Activated CD4-positive, alpha-beta T cell treated with anti-CD3 and anti-CD28 coated beads, Interleukin-2, amount 10 ng/mL, durations not matched to agents 24 days and 14 days (primary cell): ENCODE data around the gene GRK1. TPM values are rescaled to one million over a fixed set of nuclear protein-coding genes. Genes with fewer than 3 reads are reported as not detected.
A peak's percentile ranks its signal among the peaks of the same experiment; 100 is the strongest.
"Not testable (repeated sequence)": the region's sequence is repeated elsewhere in the genome, so short reads cannot be mapped to it uniquely, and the experiment has no call there.

ENCODE experiments used
- DNase-seq: peaks from one replicate; pipeline ENCODE4 v3.0.0; 2022
- H3K27ac Mint-ChIP-seq: one replicate; pipeline ENCODE4 v1.8.0; 2022; ENCODE audit warnings: mild to moderate bottlenecking, mixed read lengths
- H3K27me3 Mint-ChIP-seq: one replicate; pipeline ENCODE4 v1.8.0; 2022; ENCODE audit warnings: mixed read lengths
- H3K36me3 Mint-ChIP-seq: one replicate; pipeline ENCODE4 v1.8.0; 2022; ENCODE audit warnings: low read depth, mild to moderate bottlenecking, mixed read lengths
- H3K4me1 Mint-ChIP-seq: one replicate; pipeline ENCODE4 v1.8.0; 2021; ENCODE audit warnings: mixed read lengths
- H3K4me3 Mint-ChIP-seq: one replicate; pipeline ENCODE4 v1.8.0; 2022; ENCODE audit warnings: mild to moderate bottlenecking, moderate library complexity, mixed read lengths
- H3K9me3 Mint-ChIP-seq: one replicate; pipeline ENCODE4 v1.8.0; 2021; ENCODE audit warnings: mixed read lengths
- intact Hi-C: fragments of 100-400 bp; cut with micrococcal nuclease; formaldehyde crosslinking; loops from one replicate; pipeline ENCODE4 v1.15.1; 2023
- total RNA-seq: library from RNA; stranded (reverse); gene quantifications from 2 replicates; pipeline ENCODE4 v1.2.3, GENCODE V29; 2022

Gene GRK1
- total RNA-seq: 0.07 and 0.17 TPM in 2 replicates

DNA sequence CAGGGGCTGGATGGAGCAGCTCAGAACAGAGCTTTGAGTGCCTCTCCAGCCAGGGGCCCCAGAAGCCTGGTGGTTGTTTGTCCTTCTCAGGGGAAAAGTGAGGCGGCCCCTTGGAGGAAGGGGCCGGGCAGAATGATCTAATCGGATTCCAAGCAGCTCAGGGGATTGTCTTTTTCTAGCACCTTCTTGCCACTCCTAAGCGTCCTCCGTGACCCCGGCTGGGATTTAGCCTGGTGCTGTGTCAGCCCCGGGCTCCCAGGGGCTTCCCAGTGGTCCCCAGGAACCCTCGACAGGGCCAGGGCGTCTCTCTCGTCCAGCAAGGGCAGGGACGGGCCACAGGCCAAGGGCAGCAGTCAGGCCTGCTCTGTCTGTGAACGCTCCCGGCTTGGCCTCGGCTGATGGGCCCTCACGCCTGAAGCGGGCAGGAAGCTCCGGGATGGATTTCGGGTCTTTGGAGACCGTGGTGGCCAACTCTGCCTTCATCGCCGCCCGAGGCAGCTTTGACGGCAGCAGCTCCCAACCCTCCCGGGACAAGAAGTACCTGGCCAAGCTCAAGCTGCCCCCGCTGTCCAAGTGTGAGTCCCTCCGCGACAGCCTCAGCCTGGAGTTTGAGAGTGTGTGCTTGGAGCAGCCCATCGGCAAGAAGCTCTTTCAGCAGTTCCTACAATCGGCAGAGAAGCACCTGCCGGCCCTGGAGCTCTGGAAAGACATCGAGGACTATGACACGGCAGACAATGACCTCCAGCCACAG lies at the start of gene GRK1:
GRK1 (plus strand) TSS at position 269 of the 751 bp plus-strand sequence; CDS start at position 437, 168 bp downstream.
- no peak within 1 kb of the TSS for H3K27ac Mint-ChIP-seq
- H3K27me3 Mint-ChIP-seq: peaks cover 1% of the 10 kb centered on the region
- H3K4me3 Mint-ChIP-seq: no peak within 1 kb of the TSS
- intact Hi-C loops: no loop called here
- peaks cover under 1% of the 10 kb centered on the region for H3K4me1 Mint-ChIP-seq
- DNase-seq: no peak
- H3K9me3 Mint-ChIP-seq: peaks cover 3% of the 10 kb centered on the region
- H3K36me3 Mint-ChIP-seq: no peaks in the 10 kb centered on the region

DNA sequence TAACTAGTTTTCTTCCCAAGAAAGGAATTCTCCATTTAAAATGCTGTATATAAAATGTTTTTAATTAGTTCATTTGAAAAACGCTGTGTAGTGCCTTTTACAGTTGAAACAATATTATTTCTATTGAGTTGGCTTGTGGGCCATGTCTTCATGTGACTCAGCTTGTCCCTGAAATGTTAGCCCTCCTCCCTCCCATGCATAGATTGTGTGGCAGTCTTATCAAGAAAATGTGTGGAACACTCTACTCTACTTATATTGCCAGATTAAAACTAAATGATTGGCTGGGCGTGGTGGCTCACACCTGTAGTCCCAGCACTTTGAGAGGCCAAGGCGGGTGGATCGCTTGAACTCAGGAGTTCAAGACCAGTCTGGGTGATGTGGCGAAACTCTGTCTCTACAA lies 49.1 kb upstream of the GRK1 start:
- Mint-ChIP-seq H3K4me1 (no peaks in the 10 kb centered on the region), H3K27ac (no peak overlapping the region), H3K4me3 (no peak overlapping the region), H3K27me3 (no peaks in the 10 kb centered on the region), H3K36me3 (peaks cover 20% of the 10 kb centered on the region), H3K9me3 (no peaks in the 10 kb centered on the region)
- intact Hi-C loops: no loop called here
- DNase-seq: no peak

- Mint-ChIP-seq H3K27me3 (no peaks in the 10 kb centered on the region), H3K9me3 (no peaks in the 10 kb centered on the region), H3K4me3 (no peak overlapping the region), H3K27ac (no peak overlapping the region), H3K4me1 (no peaks in the 10 kb centered on the region), H3K36me3 (peaks cover 22% of the 10 kb centered on the region)
- no peak for DNase-seq
- intact Hi-C loops: no loop called here
These were observed 48.6 kb upstream of the GRK1 start for GRCh38 chr13:113618455-113618854.

- no peaks in the 10 kb centered on the region for H3K4me1 Mint-ChIP-seq
- no peak overlapping the region for H3K27ac Mint-ChIP-seq
- no peak overlapping the region for H3K4me3 Mint-ChIP-seq
- no peaks in the 10 kb centered on the region for H3K9me3 Mint-ChIP-seq
- intact Hi-C loops: no loop called here
- H3K36me3 Mint-ChIP-seq: peaks cover 33% of the 10 kb centered on the region
- DNase-seq: no peak
- H3K27me3 Mint-ChIP-seq: no peaks in the 10 kb centered on the region
These were observed 46.8 kb upstream of the GRK1 start for GRCh38 chr13:113620036-113620796.

DNA sequence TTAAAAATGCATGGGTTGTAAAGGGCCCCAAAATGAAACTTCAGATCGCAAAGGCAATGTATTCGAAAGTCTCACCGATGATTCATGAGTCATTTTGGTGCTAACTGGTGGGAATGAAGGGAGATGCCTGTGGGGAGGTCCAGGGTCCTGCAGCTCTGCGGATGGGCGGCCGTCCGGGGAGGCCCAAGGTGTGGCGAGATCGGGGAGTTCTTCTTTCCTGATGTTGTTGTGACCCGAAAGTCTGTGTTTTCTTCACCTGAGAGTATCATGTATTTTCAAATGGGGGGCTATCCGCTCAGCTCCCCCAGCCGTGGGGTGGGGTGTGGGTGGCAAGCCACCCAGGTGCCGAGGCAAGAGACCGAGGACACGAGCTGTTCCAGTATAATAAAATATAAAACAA lies 46.0 kb upstream of the GRK1 start:
- peaks cover 39% of the 10 kb centered on the region for H3K36me3 Mint-ChIP-seq
- intact Hi-C loops: no loop called here

GRCh38 chr13:113621498-113621897 lies 45.5 kb upstream of the GRK1 start:
- H3K4me3 Mint-ChIP-seq, intact Hi-C loops, H3K9me3 Mint-ChIP-seq, H3K4me1 Mint-ChIP-seq, DNase-seq, H3K27me3 Mint-ChIP-seq: not testable (repeated sequence)
- Mint-ChIP-seq H3K27ac (peak overlapping the region; percentile 6), H3K36me3 (peaks cover 41% of the 10 kb centered on the region)

More for the DNA sequence above, 46.0 kb upstream of the GRK1 start:
- Mint-ChIP-seq H3K9me3 (no peaks in the 10 kb centered on the region), H3K4me3 (no peak overlapping the region), H3K27ac (peak overlapping the region; percentile 29), H3K4me1 (no peaks in the 10 kb centered on the region), H3K27me3 (no peaks in the 10 kb centered on the region)
- no peak for DNase-seq

DNA sequence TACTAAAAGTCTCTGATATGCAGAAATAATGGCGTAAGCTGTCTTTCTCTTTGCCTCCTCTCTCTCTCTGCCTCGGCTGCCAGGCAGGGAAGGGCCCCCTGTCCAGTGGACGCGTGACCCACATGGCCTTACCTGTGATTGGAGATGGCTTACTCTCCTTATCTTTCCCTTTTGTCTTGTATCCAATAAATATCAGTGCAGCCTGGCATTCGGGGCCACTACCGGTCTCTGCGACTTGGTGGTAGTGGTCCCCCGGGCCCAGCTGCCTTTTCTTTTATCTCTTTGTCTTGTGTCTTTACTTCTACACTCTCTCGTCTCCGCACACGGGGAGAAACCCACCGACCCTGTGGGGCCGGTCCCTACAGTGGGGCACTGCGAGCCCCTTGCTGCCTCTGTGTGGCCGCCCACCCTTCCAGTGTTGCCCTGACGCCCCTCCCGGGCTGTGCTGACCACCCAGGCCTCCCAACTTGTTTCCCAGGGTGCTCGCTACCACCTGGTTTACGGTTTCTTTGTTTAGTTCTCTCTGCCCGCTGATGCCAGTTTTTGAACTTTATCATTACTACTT lies 45.0 kb upstream of the GRK1 start:
- H3K36me3 Mint-ChIP-seq: peaks cover 45% of the 10 kb centered on the region
- H3K27ac Mint-ChIP-seq, H3K27me3 Mint-ChIP-seq, H3K4me1 Mint-ChIP-seq, H3K9me3 Mint-ChIP-seq, intact Hi-C loops, H3K4me3 Mint-ChIP-seq, DNase-seq: not testable (repeated sequence)

DNA sequence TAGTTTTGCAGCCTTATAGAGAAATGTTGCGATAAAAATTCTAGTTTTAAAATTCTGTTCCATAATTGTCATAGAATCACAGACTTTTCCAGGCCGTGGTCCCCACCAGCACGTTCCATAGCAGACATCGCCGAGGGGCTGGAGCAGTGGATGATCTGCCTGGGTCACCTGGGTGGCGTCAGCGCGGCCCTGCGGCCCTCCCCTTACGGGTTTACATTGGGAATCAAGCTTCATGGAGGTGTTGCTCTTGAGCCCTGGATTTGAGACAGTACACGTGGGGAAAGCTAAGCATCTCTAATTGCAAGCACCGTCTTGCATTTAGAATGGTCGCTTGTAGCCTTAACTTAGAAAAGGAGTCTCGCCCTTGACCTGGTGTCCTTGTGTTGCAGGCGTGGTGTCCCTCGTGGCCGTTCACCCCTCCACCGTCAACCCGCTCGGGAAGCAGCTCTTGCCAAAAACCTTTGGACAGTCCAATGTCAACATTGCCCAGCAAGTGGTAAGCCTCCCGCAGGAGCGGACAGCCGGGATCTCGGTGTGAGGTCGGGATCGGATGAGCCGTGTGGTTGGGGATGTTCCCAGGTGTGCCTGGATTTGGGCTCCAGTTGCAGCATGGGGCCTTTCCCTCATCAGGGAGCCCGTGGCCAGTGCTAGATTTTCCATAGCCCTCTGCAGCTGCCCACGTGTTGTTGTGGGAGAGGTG lies 44.1 kb upstream of the GRK1 start:
- intact Hi-C loops: no loop called here
- no peaks in the 10 kb centered on the region for H3K27me3 Mint-ChIP-seq

GRCh38 chr13:113623491-113624234 lies 43.4 kb upstream of the GRK1 start:
- Mint-ChIP-seq H3K4me3 (no peak overlapping the region), H3K27ac (no peak overlapping the region), H3K4me1 (no peaks in the 10 kb centered on the region), H3K36me3 (peaks cover 47% of the 10 kb centered on the region), H3K9me3 (no peaks in the 10 kb centered on the region), H3K27me3 (no peaks in the 10 kb centered on the region)
- no peak for DNase-seq
- intact Hi-C loops: no loop called here

More for the DNA sequence above, 44.1 kb upstream of the GRK1 start:
- H3K4me1 Mint-ChIP-seq: no peaks in the 10 kb centered on the region
- no peak for DNase-seq
- no peak overlapping the region for H3K27ac Mint-ChIP-seq
- H3K9me3 Mint-ChIP-seq: no peaks in the 10 kb centered on the region
- H3K4me3 Mint-ChIP-seq: no peak overlapping the region
- peaks cover 47% of the 10 kb centered on the region for H3K36me3 Mint-ChIP-seq

DNA sequence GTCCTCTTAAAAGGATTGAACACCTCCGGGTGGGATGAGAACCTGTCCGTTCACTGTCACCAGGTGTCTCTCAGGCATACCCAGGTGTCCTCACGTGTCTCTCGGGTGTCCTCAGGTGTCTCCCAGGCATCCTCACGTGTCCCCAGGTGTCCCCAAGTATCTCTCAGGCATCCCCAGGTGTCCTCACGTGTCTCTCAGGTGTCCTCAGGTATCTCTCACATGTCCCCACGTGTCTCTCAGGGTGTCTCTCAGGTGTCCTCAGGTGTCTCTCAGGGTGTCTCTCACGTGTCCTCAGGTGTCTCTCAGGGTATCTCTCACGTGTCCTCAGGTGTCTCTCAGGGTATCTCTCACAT lies 42.8 kb upstream of the GRK1 start:
- peaks cover 45% of the 10 kb centered on the region for H3K36me3 Mint-ChIP-seq
- no peaks in the 10 kb centered on the region for H3K27me3 Mint-ChIP-seq
- no peak for DNase-seq
- H3K9me3 Mint-ChIP-seq: no peaks in the 10 kb centered on the region
- H3K4me3 Mint-ChIP-seq: no peak overlapping the region
- intact Hi-C loops: no loop called here
- H3K27ac Mint-ChIP-seq: no peak overlapping the region
- no peaks in the 10 kb centered on the region for H3K4me1 Mint-ChIP-seq

DNA sequence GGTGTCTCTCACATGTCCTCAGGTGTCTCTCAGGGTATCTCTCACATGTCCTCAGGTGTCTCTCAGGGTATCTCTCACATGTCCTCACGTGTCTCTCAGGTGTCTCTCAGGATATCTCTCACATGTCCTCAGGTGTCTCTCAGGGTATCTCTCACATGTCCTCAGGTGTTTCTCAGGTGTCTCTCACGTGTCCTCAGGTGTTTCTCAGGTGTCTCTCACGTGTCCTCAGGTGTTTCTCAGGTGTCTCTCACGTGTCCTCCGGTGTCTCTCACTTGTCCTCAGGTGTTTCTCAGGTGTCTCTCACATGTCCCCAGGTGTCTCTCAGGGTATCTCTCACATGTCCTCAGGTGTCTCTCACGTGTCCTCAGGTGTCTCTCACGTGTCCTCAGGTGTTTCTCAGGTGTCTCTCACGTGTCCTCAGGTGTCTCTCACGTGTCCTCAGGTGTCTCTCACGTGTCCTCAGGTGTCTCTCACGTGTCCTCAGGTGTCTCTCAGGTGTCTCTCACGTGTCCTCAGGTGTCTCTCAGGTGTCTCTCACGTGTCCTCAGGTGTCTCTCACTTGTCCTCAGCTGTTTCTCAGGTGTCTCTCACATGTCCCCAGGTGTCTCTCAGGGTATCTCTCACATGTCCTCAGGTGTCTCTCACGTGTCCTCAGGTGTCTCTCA lies 42.2 kb upstream of the GRK1 start:
- DNase-seq, H3K4me3 Mint-ChIP-seq, H3K9me3 Mint-ChIP-seq, H3K27ac Mint-ChIP-seq, intact Hi-C loops, H3K27me3 Mint-ChIP-seq, H3K4me1 Mint-ChIP-seq: not testable (repeated sequence)
- H3K36me3 Mint-ChIP-seq: peaks cover 49% of the 10 kb centered on the region

GRCh38 chr13:113625965-113626721 lies 40.9 kb upstream of the GRK1 start:
- no peak overlapping the region for H3K4me3 Mint-ChIP-seq
- H3K36me3 Mint-ChIP-seq: peaks cover 48% of the 10 kb centered on the region
- intact Hi-C loops: no loop called here

More at GRCh38 chr13:113625965-113626721, 40.9 kb upstream of the GRK1 start:
- H3K27ac Mint-ChIP-seq: no peak overlapping the region
- H3K27me3 Mint-ChIP-seq: no peaks in the 10 kb centered on the region
- H3K9me3 Mint-ChIP-seq: no peaks in the 10 kb centered on the region
- no peaks in the 10 kb centered on the region for H3K4me1 Mint-ChIP-seq
- no peak for DNase-seq
